Neuronal stem cell (in vitro differentiated cells): Measurements from ENCODE around the gene ZFHX3.

ENCODE experiments used
- DNase-seq: peaks from one replicate; pipeline ENCODE4 v3.0.0-alpha.2; 2013; ENCODE audit warnings: low spot score
- H2AFZ ChIP-seq: one replicate; pipeline ENCODE4 v1.6.1; 2013; ENCODE audit warnings: mild to moderate bottlenecking, low read length, inconsistent platforms
- H2AK5ac ChIP-seq: 2 replicates; pipeline ENCODE4 v1.6.1; 2013; ENCODE audit warnings: low read depth, mild to moderate bottlenecking, inconsistent platforms, low read length, moderate library complexity, mixed read lengths
- H2BK120ac ChIP-seq: 2 replicates; pipeline ENCODE4 v1.6.1; 2013; ENCODE audit warnings: low read depth, mild to moderate bottlenecking, inconsistent platforms, low read length, moderate library complexity, mixed read lengths
- H2BK12ac ChIP-seq: one replicate; pipeline ENCODE4 v1.6.1; 2013; ENCODE audit warnings: low read length, inconsistent platforms
- H2BK15ac ChIP-seq: 2 replicates; pipeline ENCODE4 v1.6.1; 2013; ENCODE audit warnings: mild to moderate bottlenecking, low read length, inconsistent platforms, mixed read lengths
- H2BK5ac ChIP-seq: one replicate; pipeline ENCODE4 v1.6.1; 2013; ENCODE audit warnings: inconsistent platforms, mild to moderate bottlenecking, low read length, moderate library complexity
- H3K14ac ChIP-seq: one replicate; pipeline ENCODE4 v1.6.1; 2013; ENCODE audit warnings: low read length, inconsistent platforms
- H3K18ac ChIP-seq: 2 replicates; pipeline ENCODE4 v1.6.1; 2013; ENCODE audit warnings: low read length, inconsistent platforms
- H3K23ac ChIP-seq: 2 replicates; pipeline ENCODE4 v1.6.1; 2013; ENCODE audit warnings: low read depth, mild to moderate bottlenecking, mixed read lengths, low read length, inconsistent platforms; ENCODE audit not compliant: poor library complexity
- H3K27ac ChIP-seq: replicated peaks from 3 replicates; pipeline ENCODE4 v1.5.1; 2013; ENCODE audit warnings: low read length, inconsistent platforms
- H3K27me3 ChIP-seq, 3 experiments: 2 replicates each; pipeline ENCODE4 v1.6.1; 2013; ENCODE audit warnings: low read length in 3 of 3, mild to moderate bottlenecking in 2 of 3, inconsistent platforms in 1 of 3, low read depth in 1 of 3, mixed read lengths in 1 of 3, moderate library complexity in 1 of 3; ENCODE audit not compliant: control insufficient read depth in 3 of 3, insufficient read depth in 3 of 3
- H3K36me3 ChIP-seq, 2 donors: replicated peaks in 1 of 2; 2 replicates each; pipeline ENCODE4 v1.6.1; 2013; ENCODE audit warnings: low read length in 2 of 2; ENCODE audit not compliant: control insufficient read depth in 2 of 2, insufficient read depth in 2 of 2
- H3K4ac ChIP-seq: 2 replicates; pipeline ENCODE4 v1.6.1; 2013; ENCODE audit warnings: inconsistent platforms, mild to moderate bottlenecking, low read length, moderate library complexity
- H3K4me1 ChIP-seq, 2 donors: 1 replicate in 1 of 2; 2 replicates in 1 of 2; pipeline ENCODE4 v1.6.1; 2013; ENCODE audit warnings: low read length in 2 of 2, low read depth in 1 of 2; ENCODE audit not compliant: control insufficient read depth in 2 of 2, insufficient read depth in 1 of 2
- H3K4me2 ChIP-seq: one replicate; pipeline ENCODE4 v1.6.1; 2013; ENCODE audit warnings: mild to moderate bottlenecking, low read length, inconsistent platforms; ENCODE audit not compliant: insufficient read depth, poor library complexity, severe bottlenecking
- H3K4me3 ChIP-seq, 2 donors: 2 replicates each; pipeline ENCODE4 v1.5.1; 2013; ENCODE audit warnings: low read length in 2 of 2, mild to moderate bottlenecking in 2 of 2, inconsistent platforms in 1 of 2, moderate library complexity in 1 of 2
- H3K79me1 ChIP-seq: one replicate; pipeline ENCODE4 v1.6.1; 2013; ENCODE audit warnings: low read depth, mild to moderate bottlenecking, inconsistent platforms, low read length, moderate library complexity
- H3K9ac ChIP-seq: one replicate; pipeline ENCODE4 v1.6.1; 2013; ENCODE audit warnings: mild to moderate bottlenecking, low read depth, low read length, inconsistent platforms; ENCODE audit not compliant: poor library complexity
- H3K9me3 ChIP-seq, 2 donors: replicated peaks in 1 of 2; 2 replicates each; pipeline versions ENCODE3 to v1.6.1; 2013; ENCODE audit warnings: low read length in 2 of 2, mild to moderate bottlenecking in 2 of 2, inconsistent platforms in 1 of 2, low read depth in 1 of 2, mixed read lengths in 1 of 2, moderate library complexity in 1 of 2; ENCODE audit not compliant: control insufficient read depth in 2 of 2, insufficient read depth in 1 of 2
- H4K8ac ChIP-seq: one replicate; pipeline ENCODE4 v1.6.1; 2013; ENCODE audit warnings: low read depth, mild to moderate bottlenecking, inconsistent platforms, low read length, moderate library complexity
- H4K91ac ChIP-seq: one replicate; pipeline ENCODE4 v1.6.1; 2013; ENCODE audit warnings: low read length, low read depth, mild to moderate bottlenecking, inconsistent platforms; ENCODE audit not compliant: poor library complexity
- WGBS, 2 donors: extraction: QIAGEN DNeasy Blood & Tissue Kit; methylation state at CpG; one replicate each; pipeline ENCODE4 v1.1.7; 2013; ENCODE audit warnings: missing lambda C conversion rate in 2 of 2, mixed read lengths in 1 of 2; ENCODE audit not compliant: insufficient read length in 2 of 2, insufficient replicate concordance in 1 of 2; ENCODE audit errors: extremely low coverage in 2 of 2; 5-methylcytosine and 5-hydroxymethylcytosine counted together

Gene ZFHX3

GRCh38 chr16:72794986-72795385 lies 252.9 kb downstream of the ZFHX3 start:
- H2BK120ac ChIP-seq, result no peak overlapping the region
- no peak overlapping the region for H3K27ac ChIP-seq
- H3K79me1 ChIP-seq, result peaks cover 3% of the 10 kb centered on the region
- DNase-seq, result no peak
- no peak overlapping the region for H3K23ac ChIP-seq
- no peak overlapping the region for H3K9ac ChIP-seq
- no peak overlapping the region for H3K14ac ChIP-seq
- H3K4me2 ChIP-seq, result no peak overlapping the region
- no peak overlapping the region for H3K4ac ChIP-seq
- no peak overlapping the region for H3K18ac ChIP-seq
- peaks cover 16 to 100% of the 10 kb centered on the region in 2 donors for H3K36me3 ChIP-seq
- WGBS, 2 donors, result no CpG with 5 or more reads among the region's 9 CpGs
- no peaks in the 10 kb centered on the region for H3K4me1 ChIP-seq
- no peak overlapping the region for H2BK5ac ChIP-seq
- no peak overlapping the region for H2BK15ac ChIP-seq
- no peak overlapping the region for H2BK12ac ChIP-seq
- H3K27me3 ChIP-seq, result no peaks in the 10 kb centered on the region
- peaks cover 2 to 11% of the 10 kb centered on the region in 2 donors for H3K9me3 ChIP-seq
- no peak overlapping the region for H2AFZ ChIP-seq
- H2AK5ac ChIP-seq, result no peak overlapping the region
- no peak overlapping the region for H4K8ac ChIP-seq
- H3K4me3 ChIP-seq, result no peak overlapping the region
- no peak overlapping the region for H4K91ac ChIP-seq

GRCh38 chr16:72794319-72794718 lies 253.6 kb downstream of the ZFHX3 start:
- Histone ChIP-seq H3K4me2 (no peak overlapping the region), H3K36me3 (peaks cover 17 to 100% of the 10 kb centered on the region in 2 donors)

GRCh38 chr16:72793716-72794115 lies 254.2 kb downstream of the ZFHX3 start:
- Histone ChIP-seq H3K4me3 (no peak overlapping the region), H4K91ac (no peak overlapping the region), H2AFZ (no peak overlapping the region), H3K4me2 (no peak overlapping the region), H2BK15ac (no peak overlapping the region), H3K4me1 (peaks cover 0 to 2% of the 10 kb centered on the region in 2 donors), H3K4ac (no peak overlapping the region), H3K9me3 (peaks cover 2 to 12% of the 10 kb centered on the region in 2 donors), H3K23ac (no peak overlapping the region), H2BK12ac (no peak overlapping the region), H3K27me3 (no peaks in the 10 kb centered on the region), H3K14ac (no peak overlapping the region), H3K9ac (no peak overlapping the region), H3K18ac (no peak overlapping the region), H2BK5ac (no peak overlapping the region), H2BK120ac (no peak overlapping the region), H3K36me3 (peaks cover 16 to 100% of the 10 kb centered on the region in 2 donors), H2AK5ac (no peak overlapping the region), H4K8ac (no peak overlapping the region), H3K27ac (no peak overlapping the region), H3K79me1 (peaks cover 3% of the 10 kb centered on the region)
- no peak for DNase-seq
- no CpG with 5 or more reads among the region's 12 CpGs for WGBS, 2 donors

More at GRCh38 chr16:72794319-72794718, 253.6 kb downstream of the ZFHX3 start:
- Histone ChIP-seq H3K4ac (no peak overlapping the region), H3K4me3 (no peak overlapping the region), H3K27me3 (no peaks in the 10 kb centered on the region), H2BK12ac (no peak overlapping the region), H4K8ac (no peak overlapping the region), H3K27ac (no peak overlapping the region), H2AFZ (no peak overlapping the region), H3K23ac (no peak overlapping the region), H3K9ac (no peak overlapping the region), H3K18ac (no peak overlapping the region), H3K14ac (no peak overlapping the region), H2AK5ac (no peak overlapping the region), H3K4me1 (peaks cover 0 to 2% of the 10 kb centered on the region in 2 donors), H3K79me1 (peaks cover 3% of the 10 kb centered on the region), H3K9me3 (peaks cover 2 to 12% of the 10 kb centered on the region in 2 donors), H2BK120ac (no peak overlapping the region), H2BK15ac (no peak overlapping the region), H2BK5ac (no peak overlapping the region), H4K91ac (no peak overlapping the region)
- no peak for DNase-seq
- WGBS, 2 donors, result no CpG with 5 or more reads among the region's 13 CpGs

GRCh38 chr16:72793017-72793416 lies 254.9 kb downstream of the ZFHX3 start:
- Histone ChIP-seq H3K14ac (no peak overlapping the region), H4K91ac (no peak overlapping the region), H2BK5ac (no peak overlapping the region), H2AK5ac (no peak overlapping the region), H3K4ac (no peak overlapping the region), H2BK15ac (no peak overlapping the region), H3K79me1 (peaks cover 3% of the 10 kb centered on the region), H3K9ac (no peak overlapping the region), H3K4me3 (no peak overlapping the region), H2BK120ac (no peak overlapping the region), H2BK12ac (no peak overlapping the region), H3K18ac (no peak overlapping the region), H3K4me1 (peaks cover 0 to 9% of the 10 kb centered on the region in 2 donors), H4K8ac (no peak overlapping the region), H3K23ac (no peak overlapping the region), H2AFZ (no peak overlapping the region), H3K4me2 (no peak overlapping the region), H3K27ac (no peak overlapping the region), H3K9me3 (peaks cover 2 to 12% of the 10 kb centered on the region in 2 donors), H3K27me3 (no peaks in the 10 kb centered on the region), H3K36me3 (peaks cover 13 to 100% of the 10 kb centered on the region in 2 donors)
- WGBS, 2 donors, result no CpG with 5 or more reads among the region's 5 CpGs
- DNase-seq, result no peak
